AG10803 (cell line): ENCODE data around the gene TCF7.
A peak's percentile ranks its signal among the peaks of the same experiment; 100 is the strongest.

Experiments used
- DNase-seq: peaks from one replicate; pipeline ENCODE4 v3.0.0; 2010; ENCODE audit warnings: low read depth
- H3K4me3 ChIP-seq: 2 replicates; pipeline ENCODE4 v1.5.1; 2011; ENCODE audit warnings: mild to moderate bottlenecking, low read length, control low read depth
- CTCF ChIP-seq: conservative IDR thresholded peaks from 2 replicates; pipeline ENCODE4 v1.5.1; 2011; ENCODE audit warnings: mild to moderate bottlenecking, low read length, control low read depth, inconsistent platforms

Gene TCF7

GRCh38 chr5:134113902-134114875 is at the start of gene TCF7:
Gene TCF7, plus strand, starts transcription at chr5:134114681. Its CDS starts 226 bp downstream, at chr5:134114907.
- H3K4me3 ChIP-seq, result peak within 1 kb of the TSS; percentile 67
- TF ChIP-seq CTCF, result no peak
- peak; percentile 71 for DNase-seq

GRCh38 chr5:134069553-134069952 is 44.9 kb upstream of the TCF7 start:
- TF ChIP-seq CTCF, result no peak
- DNase-seq, result no peak
- H3K4me3 ChIP-seq, result no peak overlapping the region

- DNase-seq, result no peak
- H3K4me3 ChIP-seq, result peak overlapping the region; percentile 40
- no peak; the same call in 1 of the 2 replicates for TF ChIP-seq CTCF
Observed at GRCh38 chr5:134070725-134071613, 43.5 kb upstream of the TCF7 start.

- no peak for DNase-seq
- no peak for TF ChIP-seq CTCF
- H3K4me3 ChIP-seq, result no peak overlapping the region
Observed at GRCh38 chr5:134071614-134072207, 42.8 kb upstream of the TCF7 start.

GRCh38 chr5:134072471-134073210 is 41.8 kb upstream of the TCF7 start:
- no peak for DNase-seq
- no peak overlapping the region for H3K4me3 ChIP-seq
- no peak for TF ChIP-seq CTCF

GRCh38 chr5:134073404-134073803 is 41.1 kb upstream of the TCF7 start:
- peak; percentile 38 for DNase-seq
- no peak overlapping the region for H3K4me3 ChIP-seq

More at GRCh38 chr5:134073404-134073803, 41.1 kb upstream of the TCF7 start:
- no peak for TF ChIP-seq CTCF
